Loucy (cell line): Measurements from ENCODE around the gene NR2F1-AS1.

Source experiments
- H2AFZ ChIP-seq: fragments of 200-600 bp; sonication (generic); 2 replicates; pipeline ENCODE4 v1.6.0; 2016; ENCODE audit warnings: antibody characterized with exemption, mild to moderate bottlenecking, low read length, moderate library complexity
- H3F3A ChIP-seq: fragments of 200-600 bp; 2 replicates; pipeline ENCODE4 v1.6.0; 2016; ENCODE audit warnings: antibody characterized with exemption, low read depth, mild to moderate bottlenecking
- H3K27me3 ChIP-seq: fragments of 200-600 bp; sonication (generic); 2 replicates; pipeline ENCODE4 v1.6.1; 2014; ENCODE audit warnings: low read length, mild to moderate bottlenecking; ENCODE audit not compliant: insufficient read depth, poor library complexity, severe bottlenecking
- H3K36me3 ChIP-seq: fragments of 200-600 bp; sonication (generic); 2 replicates; pipeline ENCODE4 v1.6.1; 2016; ENCODE audit warnings: low read length; ENCODE audit not compliant: insufficient read depth
- H3K4me1 ChIP-seq: fragments of 200-600 bp; sonication (generic); 2 replicates; pipeline ENCODE4 v1.5.1; 2014; ENCODE audit warnings: low read length, mild to moderate bottlenecking; ENCODE audit not compliant: insufficient read depth, poor library complexity, severe bottlenecking
- H3K4me2 ChIP-seq: fragments of 200-600 bp; sonication (generic); 2 replicates; pipeline ENCODE4 v1.6.0; 2014; ENCODE audit warnings: antibody characterized with exemption, low read length, low read depth, mild to moderate bottlenecking; ENCODE audit not compliant: poor library complexity, severe bottlenecking
- H3K4me3 ChIP-seq: fragments of 200-600 bp; sonication (generic); 2 replicates; pipeline ENCODE4 v1.5.1; 2014; ENCODE audit warnings: low read length, mild to moderate bottlenecking, mixed read lengths; ENCODE audit not compliant: poor library complexity, severe bottlenecking
- H3K79me2 ChIP-seq: fragments of 200-600 bp; sonication (generic); 2 replicates; pipeline ENCODE4 v1.6.1; 2014; ENCODE audit warnings: low read length; ENCODE audit not compliant: insufficient read depth
- H3K9ac ChIP-seq: fragments of 200-600 bp; sonication (generic); 2 replicates; pipeline ENCODE4 v1.6.0; 2014; ENCODE audit warnings: mild to moderate bottlenecking, low read depth, low read length, moderate library complexity; ENCODE audit not compliant: poor library complexity, severe bottlenecking
- H3K9me2 ChIP-seq: fragments of 200-600 bp; sonication (generic); replicated peaks from 2 replicates; pipeline ENCODE4 v1.6.1; 2016; ENCODE audit warnings: low read depth, low read length, mixed read lengths
- H3K9me3 ChIP-seq: fragments of 200-600 bp; sonication (generic); 2 replicates; pipeline ENCODE4 v1.6.1; 2014; ENCODE audit warnings: mild to moderate bottlenecking, antibody characterized with exemption, low read length, low read depth; ENCODE audit not compliant: insufficient read depth
- H4K20me1 ChIP-seq: fragments of 200-600 bp; sonication (generic); 2 replicates; pipeline ENCODE4 v1.6.0; 2014; ENCODE audit warnings: antibody characterized with exemption, low read length, mild to moderate bottlenecking; ENCODE audit not compliant: insufficient read depth, poor library complexity, severe bottlenecking
- EZH2phosphoT487 ChIP-seq: fragments of 200-600 bp; IDR thresholded peaks from 2 replicates; pipeline ENCODE4 v1.6.1; 2018; ENCODE audit warnings: antibody characterized with exemption, mild to moderate bottlenecking, moderate library complexity, borderline replicate concordance
- TF ChIP-seq, protein P1 (sequence below): fragments of 200-600 bp; sonication (generic); conservative IDR thresholded peaks from 2 replicates; pipeline ENCODE4 v1.5.1; 2014; ENCODE audit warnings: mild to moderate bottlenecking, antibody characterized with exemption, low read length

Gene NR2F1-AS1

DNA sequence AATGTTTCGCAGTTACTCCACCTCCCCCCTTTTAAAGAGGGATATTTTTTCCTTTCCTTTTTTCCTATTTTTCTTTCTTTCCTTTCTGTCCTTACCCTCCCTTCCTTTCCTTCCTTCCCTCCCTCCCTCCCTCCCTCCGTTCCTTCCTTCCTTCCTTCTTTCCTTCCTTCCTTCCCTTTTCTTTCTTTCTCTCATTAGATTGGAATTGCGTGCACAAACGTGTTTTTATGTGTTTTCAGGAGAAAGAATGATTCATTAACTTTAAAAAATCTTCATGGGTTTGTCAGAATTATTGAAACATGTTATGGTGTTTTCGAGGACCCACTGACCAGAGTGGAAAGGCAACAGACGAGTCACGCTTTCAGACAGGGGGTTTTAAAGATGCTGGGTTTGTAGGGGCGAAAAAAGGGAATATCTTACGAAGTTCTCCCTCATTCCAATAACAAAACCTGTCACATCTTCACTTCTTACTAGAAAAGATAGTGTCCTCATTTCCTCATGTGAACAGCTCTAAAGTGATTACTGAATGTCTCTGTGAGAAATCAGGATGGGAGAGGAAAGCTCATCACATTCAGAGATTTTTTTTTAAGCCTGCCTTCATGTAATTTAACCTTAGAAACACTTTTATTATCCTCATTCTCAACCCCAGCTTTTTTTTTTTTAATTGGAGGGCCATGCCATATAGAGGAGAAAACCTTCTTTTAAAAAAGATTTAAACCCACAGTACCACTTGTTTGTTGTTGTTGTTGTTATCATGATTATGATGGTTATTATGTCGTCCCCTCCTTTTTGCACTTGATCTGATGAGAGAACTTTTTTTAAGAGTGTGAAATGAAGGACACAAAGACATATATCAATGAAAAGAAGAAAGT is 23.9 kb upstream of the NR2F1-AS1 start:
- TF ChIP-seq, protein P1, sequence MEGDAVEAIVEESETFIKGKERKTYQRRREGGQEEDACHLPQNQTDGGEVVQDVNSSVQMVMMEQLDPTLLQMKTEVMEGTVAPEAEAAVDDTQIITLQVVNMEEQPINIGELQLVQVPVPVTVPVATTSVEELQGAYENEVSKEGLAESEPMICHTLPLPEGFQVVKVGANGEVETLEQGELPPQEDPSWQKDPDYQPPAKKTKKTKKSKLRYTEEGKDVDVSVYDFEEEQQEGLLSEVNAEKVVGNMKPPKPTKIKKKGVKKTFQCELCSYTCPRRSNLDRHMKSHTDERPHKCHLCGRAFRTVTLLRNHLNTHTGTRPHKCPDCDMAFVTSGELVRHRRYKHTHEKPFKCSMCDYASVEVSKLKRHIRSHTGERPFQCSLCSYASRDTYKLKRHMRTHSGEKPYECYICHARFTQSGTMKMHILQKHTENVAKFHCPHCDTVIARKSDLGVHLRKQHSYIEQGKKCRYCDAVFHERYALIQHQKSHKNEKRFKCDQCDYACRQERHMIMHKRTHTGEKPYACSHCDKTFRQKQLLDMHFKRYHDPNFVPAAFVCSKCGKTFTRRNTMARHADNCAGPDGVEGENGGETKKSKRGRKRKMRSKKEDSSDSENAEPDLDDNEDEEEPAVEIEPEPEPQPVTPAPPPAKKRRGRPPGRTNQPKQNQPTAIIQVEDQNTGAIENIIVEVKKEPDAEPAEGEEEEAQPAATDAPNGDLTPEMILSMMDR, result no peak
- no peak for TF ChIP-seq EZH2phosphoT487
- no peak overlapping the region for H3K4me3 ChIP-seq
- H3K27me3 ChIP-seq, result no peaks in the 10 kb centered on the region
- no peaks in the 10 kb centered on the region for H3K9me3 ChIP-seq
- no peaks in the 10 kb centered on the region for H3F3A ChIP-seq
- H3K79me2 ChIP-seq, result no peaks in the 10 kb centered on the region
- no peak overlapping the region for H3K9ac ChIP-seq
- no peak overlapping the region for H3K4me2 ChIP-seq
- no peak overlapping the region for H2AFZ ChIP-seq
- no peaks in the 10 kb centered on the region for H3K36me3 ChIP-seq
- H3K4me1 ChIP-seq, result no peaks in the 10 kb centered on the region
- no peaks in the 10 kb centered on the region for H3K9me2 ChIP-seq
- H4K20me1 ChIP-seq, result no peaks in the 10 kb centered on the region

DNA sequence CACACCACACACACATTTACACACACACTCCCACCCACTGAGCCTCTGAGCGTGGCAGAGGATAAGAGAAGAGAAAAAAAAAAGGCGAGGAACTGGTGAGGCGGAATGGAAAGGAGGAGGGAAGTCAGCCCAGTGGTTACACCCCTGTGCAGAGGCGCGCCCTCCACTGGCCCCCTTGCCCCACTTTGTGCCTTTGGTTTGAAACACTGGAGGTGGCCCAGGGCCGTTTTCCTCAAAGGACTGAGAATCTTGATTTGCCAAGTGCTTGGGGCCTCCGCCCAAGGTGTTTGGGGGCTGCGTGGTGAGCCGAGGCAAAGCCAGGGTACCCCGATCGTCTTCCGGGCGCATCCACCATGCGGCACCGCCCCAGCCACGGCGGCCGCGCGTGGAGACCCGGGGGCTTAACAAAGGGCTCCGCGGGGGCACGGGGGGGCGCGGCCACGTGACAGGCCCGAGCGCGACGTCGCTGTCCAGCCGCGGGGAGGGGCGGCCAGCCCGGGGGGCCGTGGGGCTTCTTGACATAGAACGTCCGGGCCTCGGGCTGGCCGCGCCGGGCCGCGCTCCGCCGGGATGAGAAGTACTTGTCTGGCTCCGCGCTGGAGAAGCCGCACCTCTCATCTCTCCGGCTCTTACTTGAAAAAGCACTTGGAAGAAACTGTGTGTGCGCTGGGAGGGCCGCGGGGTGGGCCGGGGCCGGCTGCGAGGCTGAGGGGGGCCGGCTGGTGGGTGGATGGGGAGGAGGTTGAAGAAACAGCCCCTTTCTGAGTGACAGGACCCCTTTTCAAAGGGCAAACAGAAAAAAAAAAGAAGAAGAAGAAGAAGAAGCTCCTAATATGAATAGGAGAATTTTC is 23.0 kb upstream of the NR2F1-AS1 start:
- Histone ChIP-seq H3K9me3 (no peaks in the 10 kb centered on the region), H3F3A (no peaks in the 10 kb centered on the region), H3K27me3 (no peaks in the 10 kb centered on the region), H3K4me2 (no peak overlapping the region), H3K4me1 (no peaks in the 10 kb centered on the region), H3K79me2 (no peaks in the 10 kb centered on the region), H2AFZ (no peak overlapping the region), H4K20me1 (no peaks in the 10 kb centered on the region), H3K9me2 (no peaks in the 10 kb centered on the region), H3K36me3 (no peaks in the 10 kb centered on the region), H3K9ac (no peak overlapping the region), H3K4me3 (no peak overlapping the region)
- TF ChIP-seq, protein P1, result no peak
- TF ChIP-seq EZH2phosphoT487, result no peak

DNA sequence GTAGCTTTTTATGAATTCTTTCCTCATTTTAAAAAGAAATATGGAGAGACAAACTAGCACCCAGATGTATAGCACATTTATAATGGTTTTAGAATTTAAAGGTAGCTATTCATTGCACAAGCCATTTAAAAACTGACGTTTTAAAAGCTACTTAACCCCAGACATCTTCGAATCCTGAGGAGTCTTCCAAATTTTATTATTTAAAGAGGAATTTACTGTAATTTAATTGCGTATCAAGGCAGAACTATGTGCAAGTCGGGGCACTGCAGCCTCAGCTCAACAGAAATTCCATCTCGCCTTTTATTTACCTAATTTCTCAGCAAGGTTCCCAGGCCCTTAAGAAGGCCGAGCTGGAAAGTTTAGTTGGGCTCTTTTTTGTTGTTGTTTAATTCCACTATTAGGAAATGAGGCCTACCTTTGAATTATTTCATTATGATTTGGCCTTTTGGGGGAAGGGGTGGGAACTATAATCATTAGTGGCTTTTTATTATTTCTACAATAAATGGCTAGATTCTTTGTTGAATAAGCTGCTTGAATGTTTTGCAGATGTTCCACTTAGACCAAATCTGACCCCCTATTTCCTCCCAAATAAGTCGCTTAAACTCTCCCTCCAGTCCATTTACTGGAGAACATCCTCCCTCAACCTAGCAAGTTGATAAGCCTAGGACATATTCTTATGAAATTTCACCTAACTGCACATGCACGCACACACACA is 22.2 kb upstream of the NR2F1-AS1 start:
- Histone ChIP-seq H3K79me2 (no peaks in the 10 kb centered on the region), H2AFZ (no peak overlapping the region), H3K9me3 (no peaks in the 10 kb centered on the region), H4K20me1 (no peaks in the 10 kb centered on the region), H3K4me2 (no peak overlapping the region), H3K4me1 (no peaks in the 10 kb centered on the region), H3K9me2 (no peaks in the 10 kb centered on the region), H3K4me3 (no peak overlapping the region), H3K36me3 (no peaks in the 10 kb centered on the region), H3K9ac (no peak overlapping the region), H3F3A (no peaks in the 10 kb centered on the region), H3K27me3 (no peaks in the 10 kb centered on the region)
- TF ChIP-seq, protein P1, result no peak
- no peak for TF ChIP-seq EZH2phosphoT487
